Measurements from ENCODE around the gene IHH.

DNA sequence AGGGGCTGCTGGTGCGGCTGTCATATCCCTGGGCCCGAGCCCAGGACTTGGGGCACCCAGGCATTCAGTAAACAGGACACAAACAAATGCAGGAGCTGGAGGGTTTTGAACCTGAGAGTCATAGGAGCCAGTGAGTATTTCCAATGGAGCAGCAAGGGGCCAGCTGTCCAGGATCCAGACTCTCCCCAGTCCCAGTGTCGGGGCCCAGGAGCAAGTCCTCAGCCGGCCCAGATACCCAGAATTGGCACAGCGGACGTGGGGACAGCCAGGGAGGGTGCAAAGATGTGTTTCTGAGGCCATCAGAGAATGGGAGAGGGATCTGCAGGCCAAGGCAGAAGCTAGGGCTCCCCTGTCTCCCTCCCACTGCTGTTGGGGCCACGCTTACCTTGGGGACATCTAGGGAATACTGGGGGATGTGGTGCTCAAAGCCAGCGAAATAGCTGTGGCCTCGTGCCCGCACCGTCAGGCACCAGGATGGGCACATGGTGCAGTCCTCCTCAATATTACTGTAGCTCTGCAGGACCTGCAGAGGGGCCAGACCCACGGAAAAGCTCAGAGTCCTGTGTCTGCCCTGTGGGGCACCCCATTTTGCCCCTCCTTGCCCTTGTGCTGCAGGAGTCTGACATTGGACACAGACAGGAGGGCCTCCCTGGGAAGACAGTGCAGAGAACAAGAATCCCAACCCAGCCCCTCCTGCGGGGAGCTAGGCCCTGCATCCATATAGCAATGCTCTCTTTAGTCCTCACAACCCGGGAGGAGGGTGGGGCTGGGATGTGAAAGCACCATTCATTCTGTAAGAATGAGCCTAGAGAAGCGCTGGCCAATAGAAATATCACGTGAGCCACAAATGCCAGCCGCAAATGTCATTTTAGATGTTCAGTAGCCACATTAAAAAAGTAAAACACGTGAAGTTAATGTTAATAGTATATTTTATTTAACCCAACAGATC, 34.8 kb downstream of the IHH start:
- TF ChIP-seq PRDM15 (CRISPR knock-in tag; IDR thresholded peaks at IDR 0.05), result no peak
- no peak for TF ChIP-seq MAX (CRISPR knock-in tag; IDR thresholded peaks at IDR 0.05)
- TF ChIP-seq, protein P1, sequence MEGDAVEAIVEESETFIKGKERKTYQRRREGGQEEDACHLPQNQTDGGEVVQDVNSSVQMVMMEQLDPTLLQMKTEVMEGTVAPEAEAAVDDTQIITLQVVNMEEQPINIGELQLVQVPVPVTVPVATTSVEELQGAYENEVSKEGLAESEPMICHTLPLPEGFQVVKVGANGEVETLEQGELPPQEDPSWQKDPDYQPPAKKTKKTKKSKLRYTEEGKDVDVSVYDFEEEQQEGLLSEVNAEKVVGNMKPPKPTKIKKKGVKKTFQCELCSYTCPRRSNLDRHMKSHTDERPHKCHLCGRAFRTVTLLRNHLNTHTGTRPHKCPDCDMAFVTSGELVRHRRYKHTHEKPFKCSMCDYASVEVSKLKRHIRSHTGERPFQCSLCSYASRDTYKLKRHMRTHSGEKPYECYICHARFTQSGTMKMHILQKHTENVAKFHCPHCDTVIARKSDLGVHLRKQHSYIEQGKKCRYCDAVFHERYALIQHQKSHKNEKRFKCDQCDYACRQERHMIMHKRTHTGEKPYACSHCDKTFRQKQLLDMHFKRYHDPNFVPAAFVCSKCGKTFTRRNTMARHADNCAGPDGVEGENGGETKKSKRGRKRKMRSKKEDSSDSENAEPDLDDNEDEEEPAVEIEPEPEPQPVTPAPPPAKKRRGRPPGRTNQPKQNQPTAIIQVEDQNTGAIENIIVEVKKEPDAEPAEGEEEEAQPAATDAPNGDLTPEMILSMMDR (IDR thresholded peaks at IDR 0.05), result no peak
- TF ChIP-seq ARID4B (CRISPR knock-in tag; IDR thresholded peaks at IDR 0.05; ENCODE audit: borderline replicate concordance), result no peak
- TF ChIP-seq, protein P2, sequence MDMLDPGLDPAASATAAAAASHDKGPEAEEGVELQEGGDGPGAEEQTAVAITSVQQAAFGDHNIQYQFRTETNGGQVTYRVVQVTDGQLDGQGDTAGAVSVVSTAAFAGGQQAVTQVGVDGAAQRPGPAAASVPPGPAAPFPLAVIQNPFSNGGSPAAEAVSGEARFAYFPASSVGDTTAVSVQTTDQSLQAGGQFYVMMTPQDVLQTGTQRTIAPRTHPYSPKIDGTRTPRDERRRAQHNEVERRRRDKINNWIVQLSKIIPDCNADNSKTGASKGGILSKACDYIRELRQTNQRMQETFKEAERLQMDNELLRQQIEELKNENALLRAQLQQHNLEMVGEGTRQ (CRISPR knock-in tag; IDR thresholded peaks at IDR 0.05), result no peak
- no peak for TF ChIP-seq NR3C1 (CRISPR knock-in tag; conservative IDR thresholded peaks at IDR 0.05; ENCODE audit: low read depth)
